OCI-LY1 (cell line): ENCODE results near the gene LCE5A.

Experiments used
- EZH2 ChIP-seq: fragments of 200-600 bp; sonication (generic), shearing (Covaris generic); IDR thresholded peaks from 2 replicates; pipeline ENCODE4 v1.8.0; 2017; ENCODE audit warnings: borderline replicate concordance, mixed run types, mild to moderate bottlenecking, antibody characterized with exemption, low read length, moderate library complexity, mixed read lengths
- TF ChIP-seq, protein P1 (sequence below): fragments of 200-600 bp; sonication (generic), shearing (Covaris generic); IDR thresholded peaks from 2 replicates; pipeline ENCODE4 v1.5.1; 2017; ENCODE audit warnings: mild to moderate bottlenecking, antibody characterized with exemption, low read length, moderate library complexity, mixed read lengths

DNA sequence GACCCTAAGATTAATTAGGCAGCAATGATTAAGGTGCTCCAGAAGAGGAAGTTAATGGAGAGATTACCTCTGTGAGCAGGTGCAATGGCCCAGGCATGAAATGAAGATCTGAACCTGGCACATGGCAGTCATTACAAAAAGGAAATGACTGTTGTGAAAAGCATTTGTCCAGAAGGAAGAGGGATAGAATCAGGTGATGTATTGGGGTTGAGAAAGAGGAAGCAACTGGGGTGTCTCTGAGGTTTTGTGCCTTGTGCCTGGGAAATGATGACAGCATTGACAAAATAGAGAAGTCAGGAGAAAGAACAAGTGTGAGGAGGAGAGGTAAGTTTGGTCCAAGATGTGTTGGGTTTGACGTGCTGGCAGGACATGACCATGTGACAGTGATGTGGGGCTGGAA is 9.2 kb downstream of the LCE5A start:
- TF ChIP-seq, protein P1, sequence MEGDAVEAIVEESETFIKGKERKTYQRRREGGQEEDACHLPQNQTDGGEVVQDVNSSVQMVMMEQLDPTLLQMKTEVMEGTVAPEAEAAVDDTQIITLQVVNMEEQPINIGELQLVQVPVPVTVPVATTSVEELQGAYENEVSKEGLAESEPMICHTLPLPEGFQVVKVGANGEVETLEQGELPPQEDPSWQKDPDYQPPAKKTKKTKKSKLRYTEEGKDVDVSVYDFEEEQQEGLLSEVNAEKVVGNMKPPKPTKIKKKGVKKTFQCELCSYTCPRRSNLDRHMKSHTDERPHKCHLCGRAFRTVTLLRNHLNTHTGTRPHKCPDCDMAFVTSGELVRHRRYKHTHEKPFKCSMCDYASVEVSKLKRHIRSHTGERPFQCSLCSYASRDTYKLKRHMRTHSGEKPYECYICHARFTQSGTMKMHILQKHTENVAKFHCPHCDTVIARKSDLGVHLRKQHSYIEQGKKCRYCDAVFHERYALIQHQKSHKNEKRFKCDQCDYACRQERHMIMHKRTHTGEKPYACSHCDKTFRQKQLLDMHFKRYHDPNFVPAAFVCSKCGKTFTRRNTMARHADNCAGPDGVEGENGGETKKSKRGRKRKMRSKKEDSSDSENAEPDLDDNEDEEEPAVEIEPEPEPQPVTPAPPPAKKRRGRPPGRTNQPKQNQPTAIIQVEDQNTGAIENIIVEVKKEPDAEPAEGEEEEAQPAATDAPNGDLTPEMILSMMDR: no peak
- no peak for TF ChIP-seq EZH2
